Measurements from ENCODE around the gene KCNJ10.

Gene KCNJ10

GRCh38 chr1:159985473-159985872 is 84.5 kb downstream of the KCNJ10 start:
- DNase-seq = no peak

GRCh38 chr1:159983681-159984080 is 86.3 kb downstream of the KCNJ10 start:
- no peak for DNase-seq

GRCh38 chr1:159982280-159982679 is 87.7 kb downstream of the KCNJ10 start:
- no peak for DNase-seq

DNA sequence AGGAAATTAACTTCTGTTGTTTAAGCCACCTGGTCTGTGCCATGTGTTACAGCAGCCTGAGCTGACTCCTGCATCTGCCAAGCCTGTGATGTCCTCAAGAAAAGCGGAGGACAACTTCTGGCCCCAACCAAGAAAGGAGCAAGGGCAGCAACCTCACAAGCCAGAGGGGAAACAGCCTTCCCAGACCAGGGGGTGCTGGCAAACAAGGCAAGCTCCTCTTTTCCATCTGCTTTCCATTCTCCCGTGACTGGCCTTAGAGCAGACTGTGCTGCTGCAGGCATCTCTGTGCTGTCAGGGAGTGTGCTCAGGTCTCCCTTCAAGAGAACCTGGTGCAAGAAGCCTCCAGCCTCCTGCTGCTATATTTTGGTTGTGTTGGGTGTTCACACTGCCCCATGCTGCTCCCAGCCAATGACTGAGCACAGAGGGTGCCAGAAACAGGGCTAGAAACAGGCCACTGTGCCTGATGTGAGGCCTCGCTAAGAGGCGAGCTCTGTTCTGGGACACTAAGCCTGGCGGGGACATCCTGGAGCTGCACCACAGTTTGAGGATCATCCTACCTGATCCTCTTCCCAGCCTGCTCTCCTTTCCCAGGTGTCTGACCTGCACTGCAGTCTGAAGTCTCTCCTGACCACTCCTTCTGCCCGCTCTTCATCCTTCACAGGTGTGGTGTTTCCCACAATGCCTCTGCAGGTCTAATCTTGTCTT is 88.5 kb downstream of the KCNJ10 start:
- DNase-seq = no peak

DNA sequence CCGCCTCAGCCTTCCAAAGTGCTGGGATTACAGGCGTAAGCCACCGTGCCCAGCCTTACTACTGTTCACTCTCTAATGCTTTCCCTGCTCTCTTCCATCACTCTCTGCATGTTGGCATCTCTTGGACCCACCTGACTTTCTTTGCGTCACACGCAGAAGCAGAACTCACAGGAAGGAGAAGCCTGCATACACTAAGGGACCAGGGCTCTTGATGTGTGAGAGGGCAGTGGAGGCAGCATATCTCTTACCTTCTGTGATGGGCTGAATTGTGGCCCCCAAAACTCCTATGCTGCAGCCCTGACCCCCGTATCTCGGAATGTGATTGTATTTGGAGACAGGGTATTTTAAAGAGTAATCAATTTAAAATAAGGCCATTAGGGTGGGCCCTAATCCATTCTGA is 89.2 kb downstream of the KCNJ10 start:
- no peak for DNase-seq

- no peak for DNase-seq
Observed at GRCh38 chr1:159980076-159980475, 89.9 kb downstream of the KCNJ10 start.

DNA sequence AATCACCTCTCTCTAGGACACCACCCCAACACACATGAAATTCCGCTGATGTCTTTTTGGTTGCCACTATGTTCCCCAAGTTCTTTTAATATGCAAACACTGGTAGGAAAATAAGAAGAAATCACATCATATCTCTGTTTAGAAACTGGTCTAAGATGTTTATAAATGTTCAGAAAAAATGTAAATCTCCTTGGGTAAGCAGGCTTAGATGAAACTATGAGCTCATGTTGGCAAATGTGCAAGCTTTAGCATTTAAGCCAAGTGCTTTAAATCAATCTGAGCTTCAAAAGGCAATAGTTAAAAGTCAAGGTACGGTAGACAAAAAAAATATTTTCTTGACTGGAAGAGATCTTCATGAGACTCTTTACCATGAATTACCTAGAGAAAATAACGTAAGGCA is 90.7 kb downstream of the KCNJ10 start:
- DNase-seq = no peak

- DNase-seq = no peak
Observed at GRCh38 chr1:159978107-159978398, 91.9 kb downstream of the KCNJ10 start.

DNA sequence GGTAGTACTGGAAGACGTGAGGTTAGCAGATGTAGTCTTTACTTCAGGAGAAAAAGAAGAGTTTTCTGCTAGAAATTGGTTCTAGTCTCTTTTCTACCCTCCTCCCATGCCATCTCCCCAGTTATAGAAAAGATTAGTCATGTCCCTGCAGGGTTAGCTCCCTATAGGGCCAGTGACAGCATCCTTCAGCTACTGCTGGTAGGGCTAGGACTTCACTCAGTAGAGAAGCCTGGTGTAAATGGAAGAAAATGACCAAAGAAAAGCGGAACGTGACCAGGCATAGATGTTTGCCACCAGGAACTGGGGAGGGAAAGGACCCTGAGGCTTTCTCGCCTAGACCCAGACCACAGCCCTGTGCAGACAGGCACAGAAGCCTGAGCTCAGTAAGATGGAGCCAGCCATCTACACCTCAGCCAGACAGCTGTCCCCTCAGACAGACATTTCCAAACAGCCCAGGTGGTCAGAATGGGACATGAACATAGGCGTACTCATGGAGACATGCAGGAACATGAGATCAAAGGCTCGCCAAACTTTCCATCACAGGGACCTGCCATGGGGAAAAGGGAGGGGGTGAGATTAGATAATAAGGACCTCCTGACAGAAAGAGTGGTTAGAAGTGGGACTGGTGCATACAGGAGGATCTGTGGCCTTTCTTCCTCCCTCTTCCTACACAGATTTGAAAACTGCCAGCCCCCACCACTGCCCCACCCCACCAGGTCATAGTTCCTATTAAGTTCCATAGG is 92.4 kb downstream of the KCNJ10 start:
- no peak for DNase-seq

DNA sequence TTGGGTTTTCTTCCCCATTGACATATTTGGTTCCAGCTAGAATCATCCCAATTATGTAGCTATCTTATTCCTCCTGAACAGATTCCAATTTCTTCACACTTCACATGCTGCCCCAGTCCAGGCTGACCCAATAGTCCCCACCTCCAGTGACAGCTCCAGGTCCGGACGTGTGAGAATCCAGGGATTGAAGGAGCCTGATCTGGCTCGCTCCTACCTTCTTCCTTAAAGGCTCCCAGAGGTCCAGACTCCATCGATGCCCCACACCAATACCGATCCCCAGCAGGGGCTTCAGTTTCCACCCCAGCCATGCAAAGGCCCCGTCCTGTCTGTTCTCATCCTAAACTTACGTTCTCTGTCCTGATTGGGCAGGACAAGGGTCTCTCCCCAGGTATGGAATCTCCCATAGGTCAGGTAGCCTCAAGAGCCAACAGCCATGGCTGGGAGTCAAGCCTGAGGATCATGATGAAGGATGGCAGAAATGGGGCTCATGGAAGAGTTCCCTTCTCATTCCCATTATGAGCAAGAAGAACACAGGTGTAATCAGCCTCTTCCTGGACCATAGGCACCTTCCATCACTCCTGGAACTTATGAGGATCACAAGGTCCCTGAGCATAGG is 95.5 kb downstream of the KCNJ10 start:
- DNase-seq = no peak

DNA sequence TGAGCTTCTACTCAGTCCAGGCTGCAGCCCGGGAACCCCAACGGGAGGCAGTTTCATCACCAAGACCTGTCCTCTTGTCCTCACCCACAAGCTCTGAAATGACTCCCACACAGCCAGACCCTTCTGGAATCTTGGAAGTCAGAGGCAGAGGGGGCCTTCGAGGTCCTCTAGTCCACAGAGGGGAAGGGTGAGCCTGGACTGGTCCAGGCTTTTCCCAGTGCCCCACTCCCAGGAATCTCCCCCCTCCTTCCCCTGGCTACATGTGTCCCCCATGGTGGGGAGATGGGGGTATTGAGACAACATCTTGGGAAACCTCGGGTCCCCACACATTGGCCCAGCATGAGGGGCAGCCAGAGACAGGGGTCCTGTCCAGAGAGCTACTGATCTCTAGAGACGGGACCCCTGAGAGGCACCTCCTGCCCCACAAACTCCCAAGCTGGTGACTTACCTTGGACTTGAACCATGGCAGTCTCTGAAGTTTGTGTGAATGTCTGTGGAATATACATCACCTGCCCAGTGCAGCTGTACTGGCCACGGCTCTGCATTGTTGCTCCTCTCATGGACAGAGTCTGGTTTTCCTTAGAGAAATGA is 96.5 kb downstream of the KCNJ10 start:
- no peak for DNase-seq

DNA sequence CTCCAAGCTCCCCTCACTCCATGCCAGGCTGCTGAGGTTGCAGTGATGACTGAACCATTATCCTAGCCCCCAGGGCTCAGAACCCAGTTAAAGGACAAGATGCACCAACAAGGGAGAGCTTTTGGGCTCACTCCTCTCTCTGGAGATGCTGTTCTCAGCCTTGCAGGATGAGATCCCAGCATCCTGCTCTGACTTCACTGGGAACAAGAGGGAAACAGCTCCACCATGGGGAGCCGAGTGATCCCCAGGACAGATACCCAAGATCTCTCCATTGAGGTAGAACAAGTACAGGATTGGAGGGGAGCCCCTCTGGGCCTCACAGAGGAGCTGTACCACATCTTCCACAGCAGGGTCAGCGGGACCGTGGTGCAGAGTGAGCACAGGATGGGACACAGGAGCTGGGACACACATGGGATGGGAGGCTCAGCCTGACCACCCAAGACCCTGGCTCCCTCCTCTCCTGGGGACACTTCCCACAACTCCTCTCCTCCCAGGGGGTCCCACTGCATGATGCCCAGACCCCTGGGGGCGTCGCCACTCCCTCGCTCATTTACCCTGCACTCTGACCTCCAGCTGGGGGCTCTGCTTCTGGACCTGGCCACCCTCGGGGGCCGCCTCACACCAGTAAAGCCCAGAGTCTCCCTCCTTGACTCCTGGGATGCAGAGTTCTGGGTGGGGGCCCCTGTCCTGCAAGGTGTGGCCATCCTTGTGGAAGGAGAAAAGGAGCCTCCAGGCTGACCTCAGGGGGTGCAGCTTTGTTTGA is 97.3 kb downstream of the KCNJ10 start:
- DNase-seq = no peak

DNA sequence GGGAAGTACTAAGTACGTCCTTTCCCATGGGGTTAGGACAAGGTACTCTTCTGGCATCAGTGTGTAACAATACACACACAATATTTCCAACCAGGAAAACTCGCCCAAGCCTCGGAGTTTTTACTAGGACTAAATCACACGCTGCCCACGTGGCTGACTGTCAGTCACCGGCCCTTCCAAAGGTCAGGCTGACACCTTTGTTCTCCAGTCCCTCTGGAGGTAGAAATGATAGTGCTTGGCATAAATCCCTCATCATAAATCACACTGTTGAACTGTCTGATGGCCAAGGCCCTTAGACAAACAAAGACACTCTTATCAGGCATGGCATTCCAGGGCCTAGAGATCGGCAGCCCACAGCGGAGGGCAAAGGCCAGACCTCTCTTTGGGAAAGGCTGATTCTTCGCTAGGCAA is 99.0 kb downstream of the KCNJ10 start:
- DNase-seq = no peak

- DNase-seq = peak in 1 of 2 donors; percentile 26
Observed at GRCh38 chr1:159968901-159969300, 101.1 kb downstream of the KCNJ10 start.

DNA sequence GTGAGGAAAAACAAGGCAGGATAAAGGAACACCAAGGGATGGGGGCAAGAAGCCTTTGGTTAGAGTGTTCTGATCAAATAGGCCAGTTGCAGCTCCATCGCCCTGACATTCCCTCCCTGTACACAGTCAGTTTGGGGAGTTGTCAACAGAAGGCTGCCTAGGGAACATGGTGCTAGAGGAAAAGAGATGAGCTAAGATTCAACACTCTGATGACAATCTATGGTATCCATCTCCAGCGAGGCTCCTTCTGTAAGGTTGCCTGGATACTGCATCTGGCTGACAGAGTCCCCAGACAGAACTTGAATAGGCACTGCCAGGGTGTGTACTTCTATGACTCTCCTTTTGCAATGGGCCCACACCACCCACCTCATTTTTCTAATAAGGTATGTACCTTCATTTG is 104.7 kb downstream of the KCNJ10 start:
- DNase-seq = no peak

DNA sequence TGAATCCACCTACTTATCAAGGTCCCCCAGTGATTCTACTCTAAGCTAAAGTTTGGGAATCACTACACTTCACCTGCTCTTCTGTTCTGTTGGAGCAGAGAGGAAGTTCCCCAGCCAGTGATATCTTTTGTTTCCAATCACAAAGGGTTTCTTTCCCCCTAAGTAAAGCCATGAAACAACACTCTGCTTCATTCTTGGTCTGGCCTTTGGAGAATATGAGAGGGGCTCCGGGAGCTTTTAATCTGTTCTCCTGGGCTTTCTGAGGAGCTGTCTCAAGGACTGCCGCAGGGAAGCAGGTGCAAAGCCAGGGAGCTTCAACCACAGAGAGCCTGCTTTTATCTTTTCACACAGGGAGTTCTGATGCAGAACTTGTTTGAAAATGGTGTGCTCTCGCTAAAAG is 105.8 kb downstream of the KCNJ10 start:
- no peak for DNase-seq

- no peak for DNase-seq
Observed at GRCh38 chr1:159962176-159962575, 107.8 kb downstream of the KCNJ10 start.

- no peak for DNase-seq
Observed at GRCh38 chr1:159961636-159962035, 108.3 kb downstream of the KCNJ10 start.

DNA sequence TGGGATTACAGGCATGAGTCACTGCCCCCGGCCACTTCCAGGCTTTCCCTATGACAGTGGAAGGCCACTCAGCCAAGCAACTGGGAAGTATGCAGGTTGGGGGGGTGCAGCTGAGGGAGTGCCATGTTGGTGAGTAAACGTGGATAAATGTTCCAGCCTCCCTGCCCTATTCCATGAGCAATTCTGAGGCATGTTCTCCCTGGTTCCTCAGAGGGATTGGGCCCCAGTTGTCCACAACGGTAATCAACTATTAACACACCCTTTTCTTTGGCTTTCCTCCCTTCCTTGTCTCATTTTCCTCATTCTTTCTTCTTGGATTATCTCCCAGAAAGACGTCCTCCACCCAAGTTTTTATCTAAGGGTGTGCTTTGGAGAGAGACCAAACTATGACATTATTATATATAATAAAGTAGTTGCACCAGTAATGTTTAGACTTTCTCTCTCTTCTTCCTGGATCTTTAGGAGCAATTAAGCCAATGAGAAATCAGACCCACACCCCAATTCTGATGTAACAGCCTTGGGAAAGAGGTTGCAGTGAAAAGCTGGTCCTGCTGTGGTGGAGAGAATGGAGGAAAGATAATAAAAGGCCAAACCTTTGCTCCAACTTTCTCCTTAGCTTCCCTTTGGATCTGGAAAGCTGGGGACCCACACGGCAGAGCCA is 109.1 kb downstream of the KCNJ10 start:
- DNase-seq = no peak

DNA sequence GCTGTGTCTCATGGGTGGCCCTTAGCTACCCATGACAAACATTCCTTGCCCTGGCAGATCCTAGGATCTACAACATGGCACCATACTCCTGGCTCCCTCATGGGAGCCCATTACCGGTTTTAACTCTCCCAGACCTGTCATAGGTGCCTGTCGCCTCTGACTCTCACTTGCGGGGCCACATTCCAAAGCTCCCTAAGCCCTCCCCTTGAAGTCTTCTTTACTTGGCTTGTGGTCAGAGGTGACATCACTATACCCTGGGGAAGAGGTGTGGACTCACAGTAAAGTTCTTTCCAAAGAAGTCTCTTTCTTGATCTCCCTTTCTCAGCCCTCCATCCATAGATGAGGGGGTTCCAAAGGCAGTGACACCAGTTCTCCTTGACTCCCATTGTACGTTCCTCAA is 110.5 kb downstream of the KCNJ10 start:
- DNase-seq = no peak

GRCh38 chr1:159958719-159959380 is 111.1 kb downstream of the KCNJ10 start:
- DNase-seq = no peak

GRCh38 chr1:159957824-159958268 is 112.1 kb downstream of the KCNJ10 start:
- no peak for DNase-seq
